ENCODE measurements around the gene EPHB3.
A peak's percentile ranks its signal among the peaks of the same experiment; 100 is the strongest.
"Not testable (repeated sequence)": the region's sequence is repeated elsewhere in the genome, so short reads cannot be mapped to it uniquely, and the experiment has no call there.

The EPHB3 gene

GRCh38 chr3:184609476-184610244 is 48.1 kb downstream of the EPHB3 start:
- no peak overlapping the region for H3K9ac ChIP-seq (ENCODE audit: low read length)

GRCh38 chr3:184610245-184610871 is 48.8 kb downstream of the EPHB3 start:
- DNase-seq (ENCODE audit: low read depth) = no peak
- Histone ChIP-seq H3K4me3 (ENCODE audit: low read length) (no peak overlapping the region), H3K4me1 (ENCODE audit: control insufficient read depth, insufficient read depth, low read length) (peaks cover 5% of the 10 kb centered on the region), H3K27me3 (replicated peaks; ENCODE audit: control insufficient read depth, insufficient read depth, low read length) (peaks cover 9% of the 10 kb centered on the region), H3K9me3 (ENCODE audit: control insufficient read depth, low read length) (no peaks in the 10 kb centered on the region), H3K9ac (ENCODE audit: low read length) (no peak overlapping the region), H3K36me3 (ENCODE audit: control insufficient read depth, insufficient read depth, low read length, severe bottlenecking) (no peaks in the 10 kb centered on the region)

More at GRCh38 chr3:184609476-184610244, 48.1 kb downstream of the EPHB3 start:
- Histone ChIP-seq H3K4me1 (ENCODE audit: control insufficient read depth, insufficient read depth, low read length) (peaks cover 5% of the 10 kb centered on the region), H3K4me3 (ENCODE audit: low read length) (no peak overlapping the region), H3K36me3 (ENCODE audit: control insufficient read depth, insufficient read depth, low read length, severe bottlenecking) (no peaks in the 10 kb centered on the region), H3K27me3 (replicated peaks; ENCODE audit: control insufficient read depth, insufficient read depth, low read length) (peaks cover 16% of the 10 kb centered on the region), H3K9me3 (ENCODE audit: control insufficient read depth, low read length) (no peaks in the 10 kb centered on the region)
- no peak for DNase-seq (ENCODE audit: low read depth)

DNA sequence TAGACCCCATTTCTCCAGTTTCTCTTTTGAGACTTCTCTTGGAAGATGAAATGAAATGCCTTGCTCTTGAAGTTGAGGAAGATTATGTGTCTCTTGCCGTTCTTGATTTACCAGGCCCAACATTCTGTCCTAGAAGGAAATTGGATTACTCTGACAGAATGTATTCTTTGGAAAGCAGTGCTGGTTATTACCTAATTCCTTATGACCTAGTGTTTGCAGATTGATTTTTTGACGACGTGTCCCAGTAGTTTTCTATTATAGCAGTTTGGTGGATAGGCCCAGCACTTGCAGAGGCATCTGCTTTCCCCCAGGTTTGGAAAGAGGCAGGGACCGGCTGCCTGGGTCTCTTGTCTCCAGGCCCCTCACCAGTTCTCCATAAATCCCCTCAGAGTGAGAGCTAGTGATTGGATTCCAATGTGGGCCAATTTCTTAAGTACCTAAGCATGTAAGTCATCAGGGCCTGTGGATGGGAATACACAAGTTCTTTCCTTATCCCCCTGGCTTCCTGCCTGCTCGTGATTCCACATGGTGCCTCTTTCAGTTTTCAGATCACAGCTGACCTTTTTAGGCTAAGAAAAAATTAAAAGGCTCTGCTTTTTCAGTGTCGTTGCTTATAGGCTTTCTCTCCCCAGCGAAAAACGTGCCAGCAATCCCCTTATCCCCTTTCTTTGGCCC is 50.2 kb downstream of the EPHB3 start:
- H3K27me3 ChIP-seq (replicated peaks; ENCODE audit: control insufficient read depth, insufficient read depth, low read length) = peaks cover 8% of the 10 kb centered on the region
- DNase-seq (ENCODE audit: low read depth) = no peak
- peaks cover 5% of the 10 kb centered on the region for H3K4me1 ChIP-seq (ENCODE audit: control insufficient read depth, insufficient read depth, low read length)
- no peak overlapping the region for H3K9ac ChIP-seq (ENCODE audit: low read length)
- no peaks in the 10 kb centered on the region for H3K36me3 ChIP-seq (ENCODE audit: control insufficient read depth, insufficient read depth, low read length, severe bottlenecking)
- H3K9me3 ChIP-seq (ENCODE audit: control insufficient read depth, low read length) = no peaks in the 10 kb centered on the region
- no peak overlapping the region for H3K4me3 ChIP-seq (ENCODE audit: low read length)

DNA sequence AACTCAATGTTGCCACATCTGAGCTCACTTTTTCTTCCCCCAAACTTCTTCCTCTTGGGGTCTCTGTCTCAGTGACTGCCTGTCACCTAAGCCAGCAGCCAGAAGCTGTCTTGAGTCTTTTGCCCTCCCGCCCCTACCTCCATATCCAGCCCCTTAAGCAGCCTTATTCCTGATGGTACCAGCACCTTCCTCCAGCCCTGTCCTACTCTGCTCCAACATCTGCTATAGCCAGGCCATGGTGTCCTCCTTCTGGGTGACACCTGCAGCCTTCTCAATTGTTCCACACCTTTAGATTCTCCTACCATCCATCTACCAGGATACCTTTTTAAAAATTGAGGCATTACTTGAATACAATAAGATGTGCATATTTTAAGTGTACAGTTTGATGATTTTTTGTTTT is 53.8 kb downstream of the EPHB3 start:
- Histone ChIP-seq H3K9me3 (ENCODE audit: control insufficient read depth, low read length) (no peaks in the 10 kb centered on the region), H3K27me3 (replicated peaks; ENCODE audit: control insufficient read depth, insufficient read depth, low read length) (peaks cover 30% of the 10 kb centered on the region), H3K9ac (ENCODE audit: low read length) (no peak overlapping the region), H3K36me3 (ENCODE audit: control insufficient read depth, insufficient read depth, low read length, severe bottlenecking) (no peaks in the 10 kb centered on the region), H3K4me1 (ENCODE audit: control insufficient read depth, insufficient read depth, low read length) (peaks cover 5% of the 10 kb centered on the region), H3K4me3 (ENCODE audit: low read length) (no peak overlapping the region)
- DNase-seq (ENCODE audit: low read depth) = no peak

GRCh38 chr3:184616436-184616835 is 54.9 kb downstream of the EPHB3 start:
- Histone ChIP-seq H3K27me3 (replicated peaks; ENCODE audit: control insufficient read depth, insufficient read depth, low read length) (peaks cover 33% of the 10 kb centered on the region), H3K9me3 (ENCODE audit: control insufficient read depth, low read length) (no peaks in the 10 kb centered on the region), H3K4me3 (ENCODE audit: low read length) (no peak overlapping the region), H3K9ac (ENCODE audit: low read length) (no peak overlapping the region), H3K36me3 (ENCODE audit: control insufficient read depth, insufficient read depth, low read length, severe bottlenecking) (no peaks in the 10 kb centered on the region), H3K4me1 (ENCODE audit: control insufficient read depth, insufficient read depth, low read length) (peaks cover 8% of the 10 kb centered on the region)
- no peak for DNase-seq (ENCODE audit: low read depth)

DNA sequence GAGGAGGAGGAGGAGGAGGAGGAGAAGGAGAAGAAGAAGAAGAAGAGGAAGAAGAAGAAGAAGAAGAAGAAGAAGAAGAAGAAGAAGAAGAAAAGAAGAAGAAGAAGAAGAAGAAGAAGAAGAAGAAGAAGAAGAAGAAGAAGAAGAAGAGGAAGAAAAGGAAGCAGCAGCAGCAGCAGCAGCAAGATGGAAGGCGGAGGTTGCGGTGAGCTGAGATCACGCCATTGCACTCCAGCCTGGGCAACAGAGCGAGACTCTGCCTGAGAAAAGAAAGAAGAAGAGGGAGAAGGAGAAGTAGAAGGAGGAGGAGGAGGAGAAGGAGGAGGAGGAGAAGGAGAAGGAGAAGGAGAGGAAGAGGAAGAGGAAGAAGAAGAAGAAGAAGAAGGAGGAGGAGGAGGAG is 55.7 kb downstream of the EPHB3 start:
- not testable (repeated sequence) for H3K4me1 ChIP-seq (ENCODE audit: control insufficient read depth, insufficient read depth, low read length); H3K9me3 ChIP-seq (ENCODE audit: control insufficient read depth, low read length); DNase-seq (ENCODE audit: low read depth); H3K36me3 ChIP-seq (ENCODE audit: control insufficient read depth, insufficient read depth, low read length, severe bottlenecking); H3K4me3 ChIP-seq (ENCODE audit: low read length); H3K9ac ChIP-seq (ENCODE audit: low read length)
- peaks cover 33% of the 10 kb centered on the region for H3K27me3 ChIP-seq (replicated peaks; ENCODE audit: control insufficient read depth, insufficient read depth, low read length)

DNA sequence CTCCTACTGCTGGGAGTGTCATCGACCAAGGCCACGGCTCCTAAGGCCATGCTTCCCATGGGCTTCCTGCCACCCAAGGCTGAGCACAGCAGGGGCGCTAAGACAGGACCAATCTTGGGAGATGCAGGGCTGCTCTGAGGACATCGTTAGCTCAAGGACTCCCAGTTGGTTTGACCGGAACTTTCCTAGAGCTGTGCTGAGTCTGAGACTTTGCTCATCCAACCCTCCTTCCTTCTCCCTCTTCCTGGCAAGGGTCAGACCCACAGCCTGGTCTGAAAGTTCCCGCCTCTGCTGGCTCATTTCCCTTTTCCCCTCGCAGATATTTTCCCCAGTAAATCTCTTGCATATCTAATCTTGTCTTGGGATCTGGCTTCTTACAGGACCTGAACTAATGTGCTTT is 57.2 kb downstream of the EPHB3 start:
- Histone ChIP-seq H3K4me1 (ENCODE audit: control insufficient read depth, insufficient read depth, low read length) (peaks cover 3% of the 10 kb centered on the region), H3K9me3 (ENCODE audit: control insufficient read depth, low read length) (no peaks in the 10 kb centered on the region), H3K36me3 (ENCODE audit: control insufficient read depth, insufficient read depth, low read length, severe bottlenecking) (no peaks in the 10 kb centered on the region), H3K4me3 (ENCODE audit: low read length) (no peak overlapping the region), H3K27me3 (replicated peaks; ENCODE audit: control insufficient read depth, insufficient read depth, low read length) (peaks cover 33% of the 10 kb centered on the region), H3K9ac (ENCODE audit: low read length) (no peak overlapping the region)
- no peak for DNase-seq (ENCODE audit: low read depth)

DNA sequence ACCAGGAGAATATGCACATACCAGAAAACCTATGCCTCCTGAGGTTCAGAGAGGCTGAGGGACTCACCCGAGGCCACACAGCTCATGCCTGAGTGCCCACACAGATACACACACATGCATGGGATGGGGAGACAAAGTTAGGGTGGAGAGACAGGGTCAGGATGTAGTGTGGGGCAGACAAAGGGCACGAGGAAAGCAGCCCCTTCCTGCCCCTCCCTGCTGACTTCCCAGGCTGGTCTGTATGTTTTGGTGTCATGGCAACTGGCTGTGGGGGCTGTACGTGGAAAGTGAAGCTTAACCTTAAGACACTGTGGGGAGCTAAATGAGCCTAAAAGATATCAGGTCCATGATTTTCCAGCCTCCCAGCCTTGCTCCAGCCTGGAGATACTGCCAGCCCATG is 57.8 kb downstream of the EPHB3 start:
- Histone ChIP-seq H3K4me3 (ENCODE audit: low read length) (no peak overlapping the region), H3K9ac (ENCODE audit: low read length) (no peak overlapping the region), H3K27me3 (replicated peaks; ENCODE audit: control insufficient read depth, insufficient read depth, low read length) (peaks cover 33% of the 10 kb centered on the region), H3K4me1 (ENCODE audit: control insufficient read depth, insufficient read depth, low read length) (peaks cover 3% of the 10 kb centered on the region), H3K9me3 (ENCODE audit: control insufficient read depth, low read length) (no peaks in the 10 kb centered on the region), H3K36me3 (ENCODE audit: control insufficient read depth, insufficient read depth, low read length, severe bottlenecking) (no peaks in the 10 kb centered on the region)
- DNase-seq (ENCODE audit: low read depth) = no peak

DNA sequence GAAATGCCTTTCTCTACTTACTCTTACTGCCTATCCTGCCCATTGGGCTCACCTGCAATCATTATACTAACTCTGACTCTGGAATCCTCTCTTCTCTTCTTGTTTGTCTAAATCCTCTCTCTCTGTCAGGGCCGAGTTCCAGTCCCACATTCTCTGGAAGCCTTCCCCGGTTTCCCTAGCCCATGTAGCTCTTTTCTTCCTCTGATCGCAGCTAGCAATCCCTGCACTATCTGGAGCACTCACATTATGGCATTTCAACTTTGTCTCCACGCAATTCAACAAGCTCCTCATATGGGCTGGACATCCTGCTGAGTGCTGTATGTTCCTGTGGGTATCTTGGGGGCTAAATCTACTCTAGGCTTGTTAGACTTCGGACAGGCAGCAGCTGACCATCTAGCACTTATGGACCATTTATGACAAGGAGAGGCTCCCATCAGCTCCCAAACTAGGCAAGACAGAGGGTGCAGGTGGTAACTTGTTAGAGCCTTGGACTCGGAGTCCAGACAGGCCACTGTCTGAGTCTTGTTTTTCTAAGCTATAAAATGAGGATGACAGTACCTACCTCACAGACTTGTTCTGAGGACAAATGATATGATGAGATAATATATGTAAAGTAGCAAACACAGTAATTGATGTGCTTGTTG is 58.3 kb downstream of the EPHB3 start:
- peaks cover 33% of the 10 kb centered on the region for H3K27me3 ChIP-seq (replicated peaks; ENCODE audit: control insufficient read depth, insufficient read depth, low read length)
- no peak overlapping the region for H3K4me3 ChIP-seq (ENCODE audit: low read length)
- H3K36me3 ChIP-seq (ENCODE audit: control insufficient read depth, insufficient read depth, low read length, severe bottlenecking) = no peaks in the 10 kb centered on the region
- H3K4me1 ChIP-seq (ENCODE audit: control insufficient read depth, insufficient read depth, low read length) = peaks cover 3% of the 10 kb centered on the region
- no peak overlapping the region for H3K9ac ChIP-seq (ENCODE audit: low read length)
- H3K9me3 ChIP-seq (ENCODE audit: control insufficient read depth, low read length) = no peaks in the 10 kb centered on the region
- no peak for DNase-seq (ENCODE audit: low read depth)

DNA sequence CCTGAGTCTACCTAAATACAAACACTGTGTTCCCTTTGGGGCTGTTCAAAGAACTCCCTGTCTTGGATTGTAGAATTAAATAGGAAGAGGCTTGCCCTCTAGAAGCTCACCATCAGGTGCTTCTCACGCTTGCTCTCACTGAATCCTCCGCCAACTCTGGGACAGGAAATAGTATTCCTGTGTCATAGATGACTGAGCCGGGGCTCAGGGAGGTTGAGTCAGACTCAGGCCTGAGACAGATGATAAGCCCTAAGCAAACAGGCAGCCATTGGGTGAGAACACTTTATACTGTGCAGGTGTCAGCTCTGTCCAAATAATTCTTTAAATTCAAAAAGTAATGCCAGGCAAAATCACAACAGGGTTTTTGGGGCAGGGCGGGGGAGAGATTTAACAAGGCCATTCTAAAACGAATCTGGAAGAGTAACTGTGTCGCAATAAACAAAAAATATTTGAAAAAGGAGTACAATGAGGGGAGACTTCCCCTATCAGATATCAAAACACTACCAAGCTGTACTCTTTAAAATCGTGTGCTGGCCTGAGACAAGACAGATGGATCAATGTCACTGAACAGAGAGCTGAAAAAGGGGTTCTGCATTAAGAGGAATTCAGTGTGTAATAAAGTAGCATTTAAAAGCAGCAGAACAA is 59.0 kb downstream of the EPHB3 start:
- Histone ChIP-seq H3K27me3 (replicated peaks; ENCODE audit: control insufficient read depth, insufficient read depth, low read length) (peaks cover 38% of the 10 kb centered on the region), H3K9me3 (ENCODE audit: control insufficient read depth, low read length) (no peaks in the 10 kb centered on the region), H3K4me3 (ENCODE audit: low read length) (no peak overlapping the region), H3K9ac (ENCODE audit: low read length) (no peak overlapping the region), H3K4me1 (ENCODE audit: control insufficient read depth, insufficient read depth, low read length) (peaks cover 3% of the 10 kb centered on the region), H3K36me3 (ENCODE audit: control insufficient read depth, insufficient read depth, low read length, severe bottlenecking) (no peaks in the 10 kb centered on the region)
- DNase-seq (ENCODE audit: low read depth) = peak; percentile 34

DNA sequence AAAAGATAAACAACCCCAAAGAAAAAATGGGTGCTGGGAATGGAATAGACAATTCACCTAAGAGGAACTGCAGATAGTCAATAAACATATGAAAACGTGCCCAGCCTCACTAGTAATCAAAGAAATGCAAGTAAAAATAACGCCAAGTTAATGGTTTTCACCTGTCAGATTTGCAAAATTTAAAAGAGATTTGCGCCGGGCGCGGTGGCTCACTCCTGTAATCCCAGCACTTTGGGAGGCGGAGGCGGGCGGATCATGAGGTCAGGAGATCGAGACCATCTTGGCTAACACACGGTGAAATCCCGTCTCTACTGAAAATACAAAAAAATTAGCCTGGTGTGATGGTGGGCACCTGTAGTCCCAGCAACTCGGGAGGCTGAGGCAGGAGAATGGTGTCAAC is 60.6 kb downstream of the EPHB3 start:
- not testable (repeated sequence) for H3K4me1 ChIP-seq (ENCODE audit: control insufficient read depth, insufficient read depth, low read length)

More for the DNA sequence above, 60.6 kb downstream of the EPHB3 start:
- H3K4me3 ChIP-seq (ENCODE audit: low read length); H3K9ac ChIP-seq (ENCODE audit: low read length); DNase-seq (ENCODE audit: low read depth); H3K9me3 ChIP-seq (ENCODE audit: control insufficient read depth, low read length); H3K36me3 ChIP-seq (ENCODE audit: control insufficient read depth, insufficient read depth, low read length, severe bottlenecking): not testable (repeated sequence)
- H3K27me3 ChIP-seq (replicated peaks; ENCODE audit: control insufficient read depth, insufficient read depth, low read length) = peaks cover 29% of the 10 kb centered on the region
